GM12891 (cell line): ENCODE results near the gene NADSYN1.

Experiments
- PAX5 ChIP-seq: IDR thresholded peaks from 2 replicates; pipeline ENCODE4 v1.6.1; 2011; ENCODE audit warnings: low read length, moderate library complexity, mild to moderate bottlenecking; ENCODE audit not compliant: insufficient read depth, severe bottlenecking
- POLR2A ChIP-seq: IDR thresholded peaks from 2 replicates; pipeline ENCODE4 v1.6.1; 2011; ENCODE audit warnings: low read depth, low read length, control low read depth
- POLR2AphosphoS5 ChIP-seq: IDR thresholded peaks from 2 replicates; pipeline ENCODE4 v1.6.1; 2011; ENCODE audit warnings: low read depth, low read length, control low read depth
- POU2F2 ChIP-seq: IDR thresholded peaks from 2 replicates; pipeline ENCODE4 v1.6.1; 2011; ENCODE audit warnings: low read depth, mild to moderate bottlenecking, control low read depth, low read length, moderate library complexity
- SPI1 ChIP-seq: IDR thresholded peaks from 2 replicates; pipeline ENCODE4 v1.6.1; 2011; ENCODE audit warnings: low read depth, low read length, control low read depth
- TAF1 ChIP-seq: IDR thresholded peaks from 2 replicates; pipeline ENCODE4 v1.6.1; 2011; ENCODE audit warnings: low read depth, low read length, control low read depth

GRCh38 chr11:71470946-71471345 lies 17.9 kb downstream of the NADSYN1 start:
- TF ChIP-seq TAF1 (no peak), POLR2A (no peak), POLR2AphosphoS5 (no peak), POU2F2 (no peak), SPI1 (no peak), PAX5 (no peak)
